ENCODE measurements around the gene GNPTG.
A peak's percentile ranks its signal among the peaks of the same experiment; 100 is the strongest.

GNPTG gene

DNA sequence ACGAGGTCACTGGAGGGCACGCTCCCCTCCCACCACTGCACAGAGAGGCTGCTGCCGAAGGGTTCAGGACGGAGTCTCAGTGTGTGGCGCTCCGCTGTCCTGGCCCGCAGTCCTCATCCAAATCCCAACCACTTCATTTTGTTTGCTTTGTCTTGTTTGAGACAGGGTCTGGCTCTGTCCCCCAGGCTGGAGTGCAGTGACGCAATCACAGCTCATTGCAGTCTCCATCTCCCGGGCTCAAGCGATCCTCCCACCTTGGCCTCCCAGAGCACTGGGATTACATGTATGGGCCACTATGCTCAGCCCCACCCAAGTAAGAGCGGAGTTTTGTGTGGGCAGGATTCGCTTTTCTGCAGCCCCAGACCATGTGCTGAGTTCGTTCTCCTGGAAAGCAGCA is 50.0 kb downstream of the GNPTG start:
- no peak for DNase-seq

DNA sequence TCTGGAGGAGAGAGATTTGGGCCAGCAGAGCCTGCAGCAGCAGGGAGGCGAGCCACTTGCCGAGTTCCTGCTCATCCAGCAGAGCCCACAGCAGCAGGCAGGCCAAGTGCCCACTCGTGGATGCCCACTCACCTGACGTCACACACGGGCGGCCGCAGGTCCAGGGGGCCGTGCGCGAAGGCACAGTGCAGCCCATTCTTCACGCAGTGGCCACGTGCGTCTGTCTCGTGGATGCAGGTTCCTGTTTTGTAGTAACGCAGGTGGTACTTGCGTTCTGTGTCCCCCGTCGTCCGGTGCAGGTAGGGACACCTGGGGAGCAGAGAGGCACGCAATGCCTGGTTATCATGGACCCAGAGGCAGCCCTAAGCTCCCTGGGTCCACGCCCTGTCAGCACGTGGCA is 51.3 kb downstream of the GNPTG start:
- no peak for DNase-seq

DNA sequence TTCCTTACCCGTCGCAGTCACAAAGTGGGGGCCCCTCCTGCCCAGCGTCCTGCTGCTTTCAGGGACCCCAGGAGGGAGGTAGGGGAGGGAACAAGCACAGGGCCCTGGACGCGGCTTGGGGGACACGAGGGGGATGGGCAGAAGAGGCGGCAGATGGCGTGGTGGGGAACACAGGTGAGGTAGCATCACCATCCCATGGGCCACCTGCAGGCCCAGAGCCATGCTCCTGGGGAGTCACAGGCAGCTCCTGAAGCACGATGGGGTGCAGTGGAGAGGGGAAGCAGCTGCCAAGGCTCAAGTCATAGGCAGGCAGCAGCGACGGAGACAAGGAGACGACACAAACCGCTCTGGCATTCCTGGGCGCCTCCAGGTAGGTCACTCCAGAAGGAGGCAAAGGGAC is 52.0 kb downstream of the GNPTG start:
- DNase-seq = no peak

- no peak for DNase-seq
Observed at GRCh38 chr16:1407753-1408152, 56.0 kb downstream of the GNPTG start.

GRCh38 chr16:1408171-1408837 is 56.6 kb downstream of the GNPTG start:
- peak; percentile 83 for DNase-seq

GRCh38 chr16:1412847-1413246 is 61.1 kb downstream of the GNPTG start:
- no peak for DNase-seq

Data from NK-92 treated with Interleukin-12 subunit alpha and Interleukin-12 subunit beta, amount 100 ng/mL, for 24 hours (cell line).